ENCODE results near the gene ATP2C1. TPM values are rescaled to one million over a fixed set of nuclear protein-coding genes. Genes with fewer than 3 reads are reported as not detected.

The ATP2C1 gene
- total RNA-seq, 2 experiments from 2014 or later: 46.4 to 46.8 TPM

GRCh38 chr3:130916507-130917167, 22.8 kb downstream of the ATP2C1 start:
- Mint-ChIP-seq H3K9me3 (peaks cover 5% of the 10 kb centered on the region), H3K27me3 (no peaks in the 10 kb centered on the region)
- TF ChIP-seq CTCF (IDR thresholded peaks at IDR 0.05): no peak

GRCh38 chr3:130918328-130918727, 24.4 kb downstream of the ATP2C1 start:
- no peak for TF ChIP-seq CTCF (IDR thresholded peaks at IDR 0.05)
- Mint-ChIP-seq H3K4me1 (ENCODE audit: low read depth) (peaks cover 42% of the 10 kb centered on the region), H3K36me3 (ENCODE audit: low read depth) (peaks cover 35% of the 10 kb centered on the region), H3K27ac (no peak overlapping the region), H3K4me3 (no peak overlapping the region), H3K27me3 (no peaks in the 10 kb centered on the region), H3K9me3 (peaks cover 5% of the 10 kb centered on the region)
- ATAC-seq (no peak), DNase-seq (no peak)
- intact Hi-C loops (cut with micrococcal nuclease): no loop called here
- ChIA-PET CTCF (interaction anchor here (1.0 kb wide), 2 partner anchors 11 to 28 kb away, joined by 3 read pairs; no protein-coding TSS in a partner anchor), POLR2A (no interaction called here)

More at GRCh38 chr3:130916507-130917167, 22.8 kb downstream of the ATP2C1 start:
- CTCF ChIA-PET: no interaction called here
- DNase-seq: no peak
- H3K4me1 Mint-ChIP-seq (ENCODE audit: low read depth): peaks cover 29% of the 10 kb centered on the region
- no peak overlapping the region for H3K4me3 Mint-ChIP-seq
- H3K27ac Mint-ChIP-seq: no peak overlapping the region
- peaks cover 24% of the 10 kb centered on the region for H3K36me3 Mint-ChIP-seq (ENCODE audit: low read depth)
- POLR2A ChIA-PET: interaction anchor here (0.6 kb wide), 1 partner anchor 21 kb away, joined by 3 read pairs; no protein-coding TSS in a partner anchor
- ATAC-seq: no peak
- intact Hi-C loops (cut with micrococcal nuclease): no loop called here

GRCh38 chr3:130925628-130926027, 31.7 kb downstream of the ATP2C1 start:
- CTCF ChIA-PET: no interaction called here
- Mint-ChIP-seq H3K9me3 (peaks cover 8% of the 10 kb centered on the region), H3K27me3 (no peaks in the 10 kb centered on the region), H3K4me1 (ENCODE audit: low read depth) (peaks cover 58% of the 10 kb centered on the region), H3K4me3 (no peak overlapping the region), H3K27ac (no peak overlapping the region), H3K36me3 (ENCODE audit: low read depth) (peaks cover 34% of the 10 kb centered on the region)
- DNase-seq: no peak
- no peak for TF ChIP-seq CTCF (IDR thresholded peaks at IDR 0.05)
- ATAC-seq: no peak
- intact Hi-C loops (cut with micrococcal nuclease): no loop called here
- POLR2A ChIA-PET: no interaction called here

- peaks cover 56% of the 10 kb centered on the region for H3K4me1 Mint-ChIP-seq (ENCODE audit: low read depth)
These were observed 32.6 kb downstream of the ATP2C1 start for GRCh38 chr3:130926504-130926903.

More at GRCh38 chr3:130926504-130926903, 32.6 kb downstream of the ATP2C1 start:
- Mint-ChIP-seq H3K4me3 (no peak overlapping the region), H3K27ac (no peak overlapping the region), H3K9me3 (peaks cover 8% of the 10 kb centered on the region), H3K36me3 (ENCODE audit: low read depth) (peaks cover 34% of the 10 kb centered on the region), H3K27me3 (no peaks in the 10 kb centered on the region)
- intact Hi-C loops (cut with micrococcal nuclease): no loop called here
- ATAC-seq (no peak), DNase-seq (no peak)
- ChIA-PET POLR2A (no interaction called here), CTCF (no interaction called here)
- no peak for TF ChIP-seq CTCF (IDR thresholded peaks at IDR 0.05)

Measured in activated CD8-positive, alpha-beta T cell treated with anti-CD3 and anti-CD28 coated beads for 36 hours (primary cell).